ENCODE data around the gene TWIST2.

- TF ChIP-seq REST (IDR thresholded peaks at IDR 0.05; ENCODE audit: insufficient read depth in 1 of 2, low read depth in 2 of 2, low read length in 2 of 2), result no peak
- TF ChIP-seq POLR2AphosphoS5 (IDR thresholded peaks at IDR 0.05; ENCODE audit: low read depth, low read length), result no peak
Measured at GRCh38 chr2:238905224-238905623, 57.3 kb downstream of the TWIST2 start.
